Loucy (cell line): ENCODE measurements around the gene TSHZ2.

Experiments used
- H2AFZ ChIP-seq: fragments of 200-600 bp; sonication (generic); 2 replicates; pipeline ENCODE4 v1.6.0; 2016; ENCODE audit warnings: antibody characterized with exemption, mild to moderate bottlenecking, low read length, moderate library complexity
- H3F3A ChIP-seq: fragments of 200-600 bp; 2 replicates; pipeline ENCODE4 v1.6.0; 2016; ENCODE audit warnings: antibody characterized with exemption, low read depth, mild to moderate bottlenecking
- H3K27me3 ChIP-seq: fragments of 200-600 bp; sonication (generic); 2 replicates; pipeline ENCODE4 v1.6.1; 2014; ENCODE audit warnings: low read length, mild to moderate bottlenecking; ENCODE audit not compliant: insufficient read depth, poor library complexity, severe bottlenecking
- H3K36me3 ChIP-seq: fragments of 200-600 bp; sonication (generic); 2 replicates; pipeline ENCODE4 v1.6.1; 2016; ENCODE audit warnings: low read length; ENCODE audit not compliant: insufficient read depth
- H3K4me1 ChIP-seq: fragments of 200-600 bp; sonication (generic); 2 replicates; pipeline ENCODE4 v1.5.1; 2014; ENCODE audit warnings: low read length, mild to moderate bottlenecking; ENCODE audit not compliant: insufficient read depth, poor library complexity, severe bottlenecking
- H3K4me2 ChIP-seq: fragments of 200-600 bp; sonication (generic); 2 replicates; pipeline ENCODE4 v1.6.0; 2014; ENCODE audit warnings: antibody characterized with exemption, low read length, low read depth, mild to moderate bottlenecking; ENCODE audit not compliant: poor library complexity, severe bottlenecking
- H3K4me3 ChIP-seq: fragments of 200-600 bp; sonication (generic); 2 replicates; pipeline ENCODE4 v1.5.1; 2014; ENCODE audit warnings: low read length, mild to moderate bottlenecking, mixed read lengths; ENCODE audit not compliant: poor library complexity, severe bottlenecking
- H3K79me2 ChIP-seq: fragments of 200-600 bp; sonication (generic); 2 replicates; pipeline ENCODE4 v1.6.1; 2014; ENCODE audit warnings: low read length; ENCODE audit not compliant: insufficient read depth
- H3K9ac ChIP-seq: fragments of 200-600 bp; sonication (generic); 2 replicates; pipeline ENCODE4 v1.6.0; 2014; ENCODE audit warnings: mild to moderate bottlenecking, low read depth, low read length, moderate library complexity; ENCODE audit not compliant: poor library complexity, severe bottlenecking
- H3K9me2 ChIP-seq: fragments of 200-600 bp; sonication (generic); replicated peaks from 2 replicates; pipeline ENCODE4 v1.6.1; 2016; ENCODE audit warnings: low read depth, low read length, mixed read lengths
- H3K9me3 ChIP-seq: fragments of 200-600 bp; sonication (generic); 2 replicates; pipeline ENCODE4 v1.6.1; 2014; ENCODE audit warnings: mild to moderate bottlenecking, antibody characterized with exemption, low read length, low read depth; ENCODE audit not compliant: insufficient read depth
- H4K20me1 ChIP-seq: fragments of 200-600 bp; sonication (generic); 2 replicates; pipeline ENCODE4 v1.6.0; 2014; ENCODE audit warnings: antibody characterized with exemption, low read length, mild to moderate bottlenecking; ENCODE audit not compliant: insufficient read depth, poor library complexity, severe bottlenecking
- EZH2phosphoT487 ChIP-seq: fragments of 200-600 bp; IDR thresholded peaks from 2 replicates; pipeline ENCODE4 v1.6.1; 2018; ENCODE audit warnings: antibody characterized with exemption, mild to moderate bottlenecking, moderate library complexity, borderline replicate concordance
- TF ChIP-seq, protein P1 (sequence below): fragments of 200-600 bp; sonication (generic); conservative IDR thresholded peaks from 2 replicates; pipeline ENCODE4 v1.5.1; 2014; ENCODE audit warnings: mild to moderate bottlenecking, antibody characterized with exemption, low read length

Gene TSHZ2

DNA sequence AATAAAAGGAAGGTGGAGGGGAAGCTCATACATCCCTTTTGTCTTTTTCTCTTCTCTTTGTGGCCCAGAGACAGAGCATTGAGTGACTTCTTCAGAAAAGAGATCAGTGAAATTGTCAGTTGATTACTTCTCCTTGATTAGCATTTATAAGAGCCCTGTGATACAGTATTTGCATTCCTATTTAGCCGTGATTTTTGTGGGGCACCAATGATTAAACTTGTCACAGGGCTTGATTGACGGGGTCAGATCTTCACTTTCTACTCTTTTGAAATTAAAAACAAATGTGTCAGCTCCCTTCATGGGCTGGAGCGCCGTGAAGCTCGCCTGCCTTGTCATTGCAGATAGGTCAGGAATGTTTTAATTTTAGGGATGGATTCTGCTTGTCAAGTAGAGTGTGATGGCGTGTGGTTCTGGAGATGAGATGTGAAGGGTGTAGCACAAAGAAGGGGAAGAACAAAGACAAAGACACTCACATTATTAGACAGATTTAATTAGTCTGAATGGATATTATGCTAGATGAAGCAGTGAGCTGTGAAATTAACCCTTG is 454.7 kb downstream of the TSHZ2 start:
- H3K9ac ChIP-seq = no peak overlapping the region
- no peaks in the 10 kb centered on the region for H3K79me2 ChIP-seq
- no peak overlapping the region for H2AFZ ChIP-seq
- TF ChIP-seq, protein P1, sequence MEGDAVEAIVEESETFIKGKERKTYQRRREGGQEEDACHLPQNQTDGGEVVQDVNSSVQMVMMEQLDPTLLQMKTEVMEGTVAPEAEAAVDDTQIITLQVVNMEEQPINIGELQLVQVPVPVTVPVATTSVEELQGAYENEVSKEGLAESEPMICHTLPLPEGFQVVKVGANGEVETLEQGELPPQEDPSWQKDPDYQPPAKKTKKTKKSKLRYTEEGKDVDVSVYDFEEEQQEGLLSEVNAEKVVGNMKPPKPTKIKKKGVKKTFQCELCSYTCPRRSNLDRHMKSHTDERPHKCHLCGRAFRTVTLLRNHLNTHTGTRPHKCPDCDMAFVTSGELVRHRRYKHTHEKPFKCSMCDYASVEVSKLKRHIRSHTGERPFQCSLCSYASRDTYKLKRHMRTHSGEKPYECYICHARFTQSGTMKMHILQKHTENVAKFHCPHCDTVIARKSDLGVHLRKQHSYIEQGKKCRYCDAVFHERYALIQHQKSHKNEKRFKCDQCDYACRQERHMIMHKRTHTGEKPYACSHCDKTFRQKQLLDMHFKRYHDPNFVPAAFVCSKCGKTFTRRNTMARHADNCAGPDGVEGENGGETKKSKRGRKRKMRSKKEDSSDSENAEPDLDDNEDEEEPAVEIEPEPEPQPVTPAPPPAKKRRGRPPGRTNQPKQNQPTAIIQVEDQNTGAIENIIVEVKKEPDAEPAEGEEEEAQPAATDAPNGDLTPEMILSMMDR = no peak
- TF ChIP-seq EZH2phosphoT487 = no peak
- H3K4me3 ChIP-seq = no peak overlapping the region
- H3K27me3 ChIP-seq = no peaks in the 10 kb centered on the region
- no peaks in the 10 kb centered on the region for H3F3A ChIP-seq
- no peak overlapping the region for H3K4me2 ChIP-seq
- no peaks in the 10 kb centered on the region for H3K9me3 ChIP-seq
- H3K4me1 ChIP-seq = no peaks in the 10 kb centered on the region
- no peaks in the 10 kb centered on the region for H4K20me1 ChIP-seq
- H3K36me3 ChIP-seq = no peaks in the 10 kb centered on the region
- no peaks in the 10 kb centered on the region for H3K9me2 ChIP-seq

GRCh38 chr20:53427951-53428350 is 455.8 kb downstream of the TSHZ2 start:
- Histone ChIP-seq H3K79me2 (no peaks in the 10 kb centered on the region), H3K9me2 (no peaks in the 10 kb centered on the region), H3K4me1 (no peaks in the 10 kb centered on the region), H2AFZ (no peak overlapping the region), H3K27me3 (no peaks in the 10 kb centered on the region), H3K36me3 (no peaks in the 10 kb centered on the region), H3K9ac (no peak overlapping the region), H3F3A (no peaks in the 10 kb centered on the region), H3K4me3 (no peak overlapping the region), H4K20me1 (no peaks in the 10 kb centered on the region), H3K4me2 (no peak overlapping the region), H3K9me3 (no peaks in the 10 kb centered on the region)
- no peak for TF ChIP-seq EZH2phosphoT487
- TF ChIP-seq, protein P1 = no peak

DNA sequence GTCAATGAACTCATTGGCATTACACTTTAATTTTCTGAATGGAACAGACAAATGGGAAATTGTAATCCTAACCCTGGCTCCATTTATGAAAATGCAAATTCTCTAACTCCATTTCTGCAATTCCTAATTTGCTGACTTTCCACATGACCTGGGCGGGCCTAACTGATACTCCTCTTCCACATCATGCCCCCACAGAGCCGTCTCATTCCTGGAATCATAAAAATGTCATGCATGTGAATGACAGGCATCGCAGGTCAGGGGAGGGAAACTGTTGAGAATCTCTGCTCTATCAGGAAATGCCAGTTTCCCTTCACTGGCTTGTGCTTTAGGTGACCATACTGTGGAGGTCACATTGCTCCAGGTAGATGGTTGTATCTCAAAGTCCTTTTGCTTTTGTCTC is 456.4 kb downstream of the TSHZ2 start:
- Histone ChIP-seq H3K27me3 (no peaks in the 10 kb centered on the region), H3K4me2 (no peak overlapping the region), H4K20me1 (no peaks in the 10 kb centered on the region), H3K4me3 (no peak overlapping the region), H3K9me3 (no peaks in the 10 kb centered on the region), H3K36me3 (no peaks in the 10 kb centered on the region), H2AFZ (no peak overlapping the region), H3F3A (no peaks in the 10 kb centered on the region), H3K9ac (no peak overlapping the region), H3K9me2 (no peaks in the 10 kb centered on the region), H3K4me1 (no peaks in the 10 kb centered on the region), H3K79me2 (no peaks in the 10 kb centered on the region)
- TF ChIP-seq, protein P1 = no peak
- no peak for TF ChIP-seq EZH2phosphoT487
